Common myeloid progenitor, CD34-positive (primary cell): Measurements from ENCODE around the gene EVA1C. TPM values are rescaled to one million over a fixed set of nuclear protein-coding genes. Genes with fewer than 3 reads are reported as not detected.

Experiments
- CTCF ChIA-PET: fragments of 350-600 bp; sonication (Branson Sonifier 250); formaldehyde crosslinking; loops from one replicate; lab custom pipeline; 2021; ENCODE audit warnings: antibody characterized with exemption; lab: Charles Lee
- POLR2A ChIA-PET: fragments of 350-600 bp; sonication (Branson Sonifier 250); formaldehyde crosslinking; loops from one replicate; lab custom pipeline; 2021; ENCODE audit warnings: antibody characterized with exemption; lab: Charles Lee
- DNase-seq, 3 donors: peaks; one replicate each; pipeline versions ENCODE4 v3.0.0 to v3.0.0-alpha.2; 2013
- H3K27ac ChIP-seq, 2 experiments: 1 replicate in 1 of 2; 2 replicates in 1 of 2; pipeline ENCODE4 v1.7.0; 2013; ENCODE audit warnings: inconsistent platforms in 2 of 2, low read length in 2 of 2, mild to moderate bottlenecking in 2 of 2, low read depth in 1 of 2, moderate library complexity in 1 of 2; ENCODE audit not compliant: severe bottlenecking in 2 of 2, insufficient read depth in 1 of 2, poor library complexity in 1 of 2
- H3K27me3 ChIP-seq, 5 experiments: replicated peaks in 2 of 5; 1 replicate in 3 of 5; 2 replicates in 2 of 5; pipeline versions ENCODE4 v1.6.1 to v1.7.0; 2013; ENCODE audit warnings: low read length in 4 of 5, mild to moderate bottlenecking in 2 of 5, moderate library complexity in 2 of 5, inconsistent platforms in 1 of 5; ENCODE audit not compliant: insufficient read depth in 5 of 5, control insufficient read depth in 4 of 5
- H3K36me3 ChIP-seq, 4 experiments: 1 replicate in 2 of 4; 2 replicates in 2 of 4; pipeline versions ENCODE4 v1.6.1 to v1.7.0; 2013; ENCODE audit warnings: low read length in 3 of 4, control low read depth in 1 of 4, mild to moderate bottlenecking in 1 of 4; ENCODE audit not compliant: control insufficient read depth in 4 of 4, insufficient read depth in 4 of 4
- H3K4me1 ChIP-seq, 4 experiments: 1 replicate in 3 of 4; 2 replicates in 1 of 4; pipeline versions ENCODE4 v1.6.1 to v1.7.1; 2013; ENCODE audit warnings: low read length in 3 of 4, mild to moderate bottlenecking in 3 of 4, control low read depth in 1 of 4, inconsistent platforms in 1 of 4, moderate library complexity in 1 of 4; ENCODE audit not compliant: control insufficient read depth in 4 of 4, insufficient read depth in 4 of 4; ENCODE audit errors: control extremely low read depth in 1 of 4
- H3K4me3 ChIP-seq, 7 experiments: 1 replicate in 4 of 7; 2 replicates in 3 of 7; pipeline versions ENCODE4 v1.5.1 to v1.7.0; 2013; ENCODE audit warnings: mild to moderate bottlenecking in 7 of 7, low read length in 6 of 7, moderate library complexity in 6 of 7, inconsistent platforms in 2 of 7, low read depth in 2 of 7, control low read depth in 1 of 7; ENCODE audit not compliant: insufficient read depth in 4 of 7, control insufficient read depth in 1 of 7; ENCODE audit errors: extremely low read depth in 1 of 7
- H3K9me3 ChIP-seq, 5 experiments: 1 replicate in 4 of 5; 2 replicates in 1 of 5; pipeline versions ENCODE4 v1.6.1 to v1.7.1; 2013; ENCODE audit warnings: low read length in 4 of 5, mild to moderate bottlenecking in 2 of 5, inconsistent platforms in 1 of 5, low read depth in 1 of 5, moderate library complexity in 1 of 5; ENCODE audit not compliant: control insufficient read depth in 4 of 5, insufficient read depth in 2 of 5; ENCODE audit errors: control extremely low read depth in 1 of 5
- WGBS: methylation state at CpG from one replicate; pipeline ENCODE4 v1.1.5; 2013; ENCODE audit not compliant: insufficient coverage; 5-methylcytosine and 5-hydroxymethylcytosine counted together
- polyA plus RNA-seq: library from polyadenylated mRNA; unstranded; fragments of 120-200 nt; gene quantifications from one replicate; pipeline ENCODE4 v1.2.1, GENCODE V29; 2013

The EVA1C gene, protein sequence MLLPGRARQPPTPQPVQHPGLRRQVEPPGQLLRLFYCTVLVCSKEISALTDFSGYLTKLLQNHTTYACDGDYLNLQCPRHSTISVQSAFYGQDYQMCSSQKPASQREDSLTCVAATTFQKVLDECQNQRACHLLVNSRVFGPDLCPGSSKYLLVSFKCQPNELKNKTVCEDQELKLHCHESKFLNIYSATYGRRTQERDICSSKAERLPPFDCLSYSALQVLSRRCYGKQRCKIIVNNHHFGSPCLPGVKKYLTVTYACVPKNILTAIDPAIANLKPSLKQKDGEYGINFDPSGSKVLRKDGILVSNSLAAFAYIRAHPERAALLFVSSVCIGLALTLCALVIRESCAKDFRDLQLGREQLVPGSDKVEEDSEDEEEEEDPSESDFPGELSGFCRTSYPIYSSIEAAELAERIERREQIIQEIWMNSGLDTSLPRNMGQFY
- 11.8 TPM for polyA plus RNA-seq

DNA sequence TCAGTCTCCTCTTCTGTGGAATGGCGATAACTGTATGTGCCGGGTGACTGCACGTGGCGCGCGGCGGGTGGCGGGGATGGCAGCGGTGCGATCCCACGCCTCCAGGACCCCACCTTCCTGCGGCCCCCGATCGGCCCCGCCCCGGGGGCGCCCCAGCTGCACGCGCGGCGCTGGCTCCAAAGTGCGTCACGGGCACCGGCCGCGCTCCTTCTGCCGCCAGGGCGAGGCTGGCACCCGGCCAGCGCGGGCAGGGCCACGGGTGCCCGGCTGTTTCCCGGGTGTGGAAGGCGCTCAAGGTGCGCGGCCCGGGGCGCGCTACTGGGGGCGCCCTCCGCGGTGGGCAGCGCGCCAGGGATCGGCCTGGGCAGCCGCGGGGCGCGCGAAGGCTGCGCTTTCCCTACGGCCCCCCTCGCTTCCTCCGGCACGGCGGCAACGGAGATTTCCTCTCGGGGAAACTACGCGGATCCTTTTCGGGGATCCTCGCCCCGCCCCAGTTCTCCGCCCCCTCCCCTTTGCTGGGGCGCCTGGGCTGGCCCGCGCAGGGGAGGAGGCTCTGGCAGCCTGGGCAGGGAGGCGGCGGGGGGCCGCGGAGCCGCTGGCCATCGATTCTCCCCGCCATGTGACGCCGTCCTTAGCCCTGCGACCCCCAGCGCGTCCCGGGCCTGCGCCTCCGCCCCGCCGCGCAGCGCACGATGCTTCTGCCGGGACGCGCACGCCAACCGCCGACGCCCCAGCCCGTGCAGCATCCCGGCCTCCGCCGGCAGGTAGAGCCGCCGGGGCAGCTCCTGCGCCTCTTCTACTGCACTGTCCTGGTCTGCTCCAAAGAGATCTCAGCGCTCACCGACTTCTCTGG is at the start of gene EVA1C:
EVA1C (plus strand) TSS at position 545 of the 853 bp plus-strand sequence; CDS start at position 693, 148 bp downstream.
- peak within 1 kb of the TSS in 1 of 2 experiments; percentile 25 for H3K27ac ChIP-seq
- H3K4me3 ChIP-seq: peak within 1 kb of the TSS; percentile 37 to 87 (median 72)
- peaks cover 0 to 31% (median 22%) of the 10 kb centered on the region in 4 experiments for H3K4me1 ChIP-seq
- under 1% methylated on average over 84 of the region's 104 CpGs for WGBS
- no peaks in the 10 kb centered on the region for H3K36me3 ChIP-seq
- no peaks in the 10 kb centered on the region for H3K9me3 ChIP-seq
- POLR2A ChIA-PET: no interaction called here
- CTCF ChIA-PET: interaction anchor here (1.5 to 7.7 kb wide), 4 partner anchors 10 to 188 kb away, joined by 3 to 48 read pairs (median 6); no protein-coding TSS in a partner anchor
- peak; percentile 64 to 78 (median 78) for DNase-seq
- H3K27me3 ChIP-seq: peaks cover 0 to 9% (median 0%) of the 10 kb centered on the region in 5 experiments

DNA sequence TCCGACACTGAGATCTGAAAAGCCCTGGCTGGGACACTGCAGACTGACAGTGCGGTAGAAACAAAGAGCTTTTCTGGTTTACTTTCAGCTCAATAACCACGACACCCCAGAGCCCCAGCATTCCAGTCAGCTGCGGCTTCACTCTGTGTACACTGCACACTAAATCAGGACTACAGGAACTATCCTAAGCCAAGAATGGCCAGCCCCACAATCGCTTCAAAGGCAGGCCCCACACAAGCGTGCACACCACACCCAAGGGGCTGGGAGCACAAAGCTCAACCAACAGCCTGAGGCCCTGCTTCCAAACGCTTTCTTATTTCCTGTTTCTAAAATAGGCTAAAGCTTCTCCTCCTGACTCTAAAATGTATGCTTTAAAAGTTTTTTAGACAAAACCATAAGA is 48.1 kb upstream of the EVA1C start:
- Histone ChIP-seq H3K27me3 (no peaks in the 10 kb centered on the region), H3K27ac (no peak overlapping the region), H3K4me3 (no peak overlapping the region), H3K9me3 (no peaks in the 10 kb centered on the region), H3K4me1 (no peaks in the 10 kb centered on the region), H3K36me3 (peaks cover 21 to 95% (median 71%) of the 10 kb centered on the region in 4 experiments)
- ChIA-PET POLR2A (interaction anchor here (0.7 kb wide), 1 partner anchor 81 kb away, joined by 3 read pairs; no protein-coding TSS in a partner anchor), CTCF (interaction anchor here (0.6 kb wide), 1 partner anchor 32 kb away, joined by 3 read pairs; no protein-coding TSS in a partner anchor)
- no peak for DNase-seq
- WGBS: 92% methylated on average over 5 of the region's 7 CpGs

DNA sequence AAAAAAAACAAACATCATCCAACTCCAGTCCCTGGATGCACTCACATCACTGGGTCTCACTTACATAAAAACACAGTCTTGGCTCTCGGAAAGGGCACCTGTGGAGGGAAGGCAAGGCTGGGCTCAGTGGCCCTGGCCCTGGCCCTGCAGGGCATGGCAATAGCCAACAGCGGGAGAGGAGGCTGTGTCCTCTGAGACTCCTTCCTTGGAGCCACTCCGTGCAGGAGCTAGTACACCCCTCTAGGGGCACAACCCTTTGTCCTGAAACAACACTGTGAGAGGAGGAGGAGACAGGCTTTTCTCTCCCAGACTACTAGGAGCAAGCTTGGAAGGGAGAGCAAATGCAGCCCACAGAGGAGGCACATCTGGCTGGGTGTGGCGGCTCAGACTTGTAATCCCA is 47.7 kb upstream of the EVA1C start:
- Histone ChIP-seq H3K27me3 (no peaks in the 10 kb centered on the region), H3K4me1 (no peaks in the 10 kb centered on the region), H3K36me3 (peaks cover 21 to 92% (median 71%) of the 10 kb centered on the region in 4 experiments), H3K4me3 (no peak overlapping the region), H3K27ac (no peak overlapping the region), H3K9me3 (no peaks in the 10 kb centered on the region)
- CTCF ChIA-PET: interaction anchor here (0.6 kb wide), 1 partner anchor 32 kb away, joined by 3 read pairs; no protein-coding TSS in a partner anchor
- 96% methylated on average over 3 of the region's 4 CpGs for WGBS
- DNase-seq: no peak
- POLR2A ChIA-PET: no interaction called here

DNA sequence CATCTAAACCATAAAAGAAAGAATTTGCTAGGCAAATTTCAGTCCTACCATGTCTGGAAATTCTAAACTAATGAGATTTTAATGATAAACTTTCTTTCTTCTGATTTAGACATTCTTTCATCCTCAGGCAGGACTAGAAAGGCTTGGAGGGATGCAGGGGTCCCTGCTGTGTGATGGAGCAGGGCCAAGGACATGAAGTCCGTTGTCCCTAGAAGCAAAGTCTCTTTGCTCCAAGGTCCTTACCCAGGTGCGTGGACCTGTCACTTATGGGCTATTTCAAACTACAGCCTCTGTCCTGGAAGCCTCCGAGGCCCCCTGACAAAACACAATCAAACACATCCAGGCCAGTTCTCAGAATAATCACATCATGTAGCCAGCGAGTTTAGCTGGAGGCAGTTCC is 46.3 kb upstream of the EVA1C start:
- DNase-seq: no peak
- Histone ChIP-seq H3K27me3 (no peaks in the 10 kb centered on the region), H3K9me3 (no peaks in the 10 kb centered on the region), H3K4me3 (no peak overlapping the region), H3K4me1 (no peaks in the 10 kb centered on the region), H3K36me3 (peaks cover 17 to 90% (median 73%) of the 10 kb centered on the region in 4 experiments), H3K27ac (no peak overlapping the region)
- CTCF ChIA-PET: no interaction called here
- WGBS: 100% methylated on average over 4 of the region's 4 CpGs
- POLR2A ChIA-PET: no interaction called here

- ChIA-PET POLR2A (interaction anchor here (0.9 kb wide), 1 partner anchor 203 kb away, joined by 3 read pairs; no protein-coding TSS in a partner anchor), CTCF (no interaction called here)
- H3K4me1 ChIP-seq: no peaks in the 10 kb centered on the region
- no peak overlapping the region for H3K4me3 ChIP-seq
- H3K9me3 ChIP-seq: no peaks in the 10 kb centered on the region
- peaks cover 16 to 89% (median 71%) of the 10 kb centered on the region in 4 experiments for H3K36me3 ChIP-seq
- DNase-seq: no peak
- WGBS: 100% methylated on average over 1 of the region's 1 CpG
- no peak overlapping the region for H3K27ac ChIP-seq
- no peaks in the 10 kb centered on the region for H3K27me3 ChIP-seq
Measured at GRCh38 chr21:32367158-32367557, 45.3 kb upstream of the EVA1C start.

DNA sequence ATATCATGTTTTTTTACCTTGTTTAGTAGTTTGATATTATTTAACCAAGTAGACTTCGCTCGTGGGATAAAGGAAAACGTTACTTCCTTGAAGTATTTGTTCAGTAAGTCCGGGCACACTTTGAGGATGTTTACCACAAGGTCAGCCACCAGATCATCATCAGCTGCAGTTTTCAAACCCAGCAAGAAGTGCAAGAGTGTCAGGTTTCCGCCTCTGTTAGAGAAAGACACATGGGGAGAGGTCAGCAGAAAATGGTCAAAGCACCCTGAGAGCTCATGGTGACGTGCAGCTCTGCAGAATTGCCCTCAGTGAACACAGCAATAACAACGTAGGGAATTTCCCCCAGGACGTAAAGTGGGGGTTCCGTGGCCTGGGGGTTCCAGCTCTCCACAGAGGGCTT is 44.1 kb upstream of the EVA1C start:
- ChIA-PET CTCF (interaction anchor here (1.0 kb wide), 1 partner anchor 11 kb away, joined by 3 read pairs; no protein-coding TSS in a partner anchor), POLR2A (no interaction called here)
- Histone ChIP-seq H3K27ac (no peak overlapping the region), H3K9me3 (no peaks in the 10 kb centered on the region), H3K4me1 (no peaks in the 10 kb centered on the region), H3K4me3 (no peak overlapping the region), H3K27me3 (no peaks in the 10 kb centered on the region), H3K36me3 (peaks cover 9 to 90% (median 65%) of the 10 kb centered on the region in 4 experiments)
- 94% methylated on average over 9 of the region's 9 CpGs for WGBS
- no peak for DNase-seq
